Measurements from ENCODE around the gene DOK7. TPM values are rescaled to one million over a fixed set of nuclear protein-coding genes. Genes with fewer than 3 reads are reported as not detected.
A peak's percentile ranks its signal among the peaks of the same experiment; 100 is the strongest.

The DOK7 gene
- total and polyA plus RNA-seq, 9 donors = 0.19 to 33.4 (median 2.2) TPM; not detected in 3

GRCh38 chr4:3442460-3442958 lies 20.6 kb upstream of the DOK7 start:
- TF ChIP-seq POLR2A (IDR thresholded peaks at IDR 0.05) (no peak), EP300 (IDR thresholded peaks at IDR 0.05) (no peak), CTCF (IDR thresholded peaks at IDR 0.05) (no peak)
- Histone ChIP-seq H3K9me3 (no peaks in the 10 kb centered on the region), H3K36me3 (no peaks in the 10 kb centered on the region), H3K4me1 (ENCODE audit: insufficient read depth) (peaks cover 3% of the 10 kb centered on the region), H3K4me3 (no peak overlapping the region), H3K27me3 (no peaks in the 10 kb centered on the region), H3K27ac (no peak overlapping the region)
- 67 to 78% (median 77%) methylated on average over 11 to 14 of the region's 14 CpGs for WGBS, 3 donors
- intact Hi-C loops (cut with DNase I) = loop anchor here in 3 of 4 donors (5.0 to 10.0 kb wide), 4 partner anchors 98 to 338 kb away; no protein-coding TSS in a partner anchor
- peak in 1 of 5 donors; percentile 14 for DNase-seq

GRCh38 chr4:3442959-3443749 lies 20.0 kb upstream of the DOK7 start:
- peak; percentile 93 to 96 (median 95) for TF ChIP-seq CTCF (IDR thresholded peaks at IDR 0.05)
- TF ChIP-seq POLR2A (IDR thresholded peaks at IDR 0.05) = no peak
- no peaks in the 10 kb centered on the region for H3K27me3 ChIP-seq
- H3K27ac ChIP-seq = no peak overlapping the region
- whole genome bisulfite sequencing, 3 donors = 29 to 44% (median 30%) methylated on average over 26 to 36 of the region's 36 CpGs
- no peaks in the 10 kb centered on the region for H3K9me3 ChIP-seq
- DNase-seq = peak in 4 of 5 donors; percentile 54 to 73 (median 64)
- no peaks in the 10 kb centered on the region for H3K36me3 ChIP-seq
- peaks cover 3% of the 10 kb centered on the region for H3K4me1 ChIP-seq (ENCODE audit: insufficient read depth)
- intact Hi-C loops (cut with DNase I) = loop anchor here in 3 of 4 donors (5.0 to 10.0 kb wide), 4 partner anchors 98 to 338 kb away; no protein-coding TSS in a partner anchor
- H3K4me3 ChIP-seq = no peak overlapping the region

DNA sequence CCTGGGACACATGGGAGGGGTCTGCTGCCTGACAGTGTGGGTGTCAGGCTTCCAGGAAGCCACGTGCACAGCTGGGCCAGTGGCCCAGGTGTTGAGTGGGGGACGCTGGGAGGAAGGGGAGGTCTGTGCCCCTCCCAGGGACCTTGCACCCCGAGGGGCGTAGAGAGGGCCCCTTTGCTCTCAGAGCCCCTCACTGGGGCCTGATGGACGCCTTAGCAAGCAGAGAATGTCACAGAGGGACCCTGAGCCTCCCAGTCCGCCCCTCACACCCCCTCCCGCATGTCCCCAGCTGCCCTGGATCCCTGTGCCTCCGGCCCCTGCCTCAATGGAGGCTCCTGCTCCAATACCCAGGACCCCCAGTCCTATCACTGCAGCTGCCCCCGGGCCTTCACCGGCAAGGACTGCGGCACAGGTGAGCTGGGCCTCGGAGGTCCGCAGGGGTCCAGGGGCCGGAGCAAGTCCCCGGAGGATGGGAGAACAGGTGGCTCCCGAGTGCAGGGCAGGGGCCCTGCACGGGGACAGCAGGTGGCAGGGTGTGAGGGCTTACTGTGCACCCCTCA lies 19.3 kb upstream of the DOK7 start:
- H3K36me3 ChIP-seq = no peaks in the 10 kb centered on the region
- no peaks in the 10 kb centered on the region for H3K9me3 ChIP-seq
- intact Hi-C loops (cut with DNase I) = loop anchor here in 3 of 4 donors (2.0 to 10.0 kb wide), 5 partner anchors 99 to 339 kb away; no protein-coding TSS in a partner anchor
- H3K27ac ChIP-seq = no peak overlapping the region
- H3K4me3 ChIP-seq = no peak overlapping the region
- TF ChIP-seq POLR2A (IDR thresholded peaks at IDR 0.05) (no peak), EP300 (IDR thresholded peaks at IDR 0.05) (no peak), CTCF (IDR thresholded peaks at IDR 0.05) (peak in 1 of 3 donors; percentile 12)
- no peaks in the 10 kb centered on the region for H3K4me1 ChIP-seq (ENCODE audit: insufficient read depth)
- WGBS, 3 donors = 58% methylated on average over 17 of the region's 17 CpGs
- DNase-seq = peak in 1 of 5 donors; percentile 23
- H3K27me3 ChIP-seq = no peaks in the 10 kb centered on the region

DNA sequence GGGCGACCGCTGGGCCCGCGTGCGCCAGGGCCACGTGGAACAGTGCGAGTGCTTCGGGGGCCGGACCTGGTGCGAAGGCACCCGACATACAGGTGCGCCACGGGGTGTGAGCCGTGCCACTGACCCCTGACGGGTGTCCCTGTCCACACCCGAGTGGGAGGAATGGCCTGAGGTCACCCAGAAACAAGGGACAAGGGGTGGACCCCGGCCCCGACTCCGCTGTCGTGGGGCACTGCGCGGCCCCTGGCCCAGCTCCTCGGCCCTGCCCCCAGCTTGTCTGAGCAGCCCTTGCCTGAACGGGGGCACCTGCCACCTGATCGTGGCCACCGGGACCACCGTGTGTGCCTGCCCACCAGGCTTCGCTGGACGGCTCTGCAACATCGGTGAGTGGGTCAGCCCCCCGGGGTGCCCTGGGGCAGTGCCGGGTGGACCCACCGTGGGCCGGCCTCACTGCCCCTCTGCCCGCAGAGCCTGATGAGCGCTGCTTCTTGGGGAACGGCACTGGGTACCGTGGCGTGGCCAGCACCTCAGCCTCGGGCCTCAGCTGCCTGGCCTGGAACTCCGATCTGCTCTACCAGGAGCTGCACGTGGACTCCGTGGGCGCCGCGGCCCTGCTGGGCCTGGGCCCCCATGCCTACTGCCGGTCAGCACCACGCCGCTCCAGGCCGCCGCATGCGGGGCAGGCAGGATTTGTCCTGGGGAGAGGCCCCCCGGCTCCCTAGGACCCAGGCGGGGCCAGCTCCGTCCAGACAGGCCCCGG lies 18.6 kb upstream of the DOK7 start:
- H3K9me3 ChIP-seq = no peaks in the 10 kb centered on the region
- H3K27ac ChIP-seq = no peak overlapping the region
- no peak for TF ChIP-seq POLR2A (IDR thresholded peaks at IDR 0.05)
- TF ChIP-seq CTCF (IDR thresholded peaks at IDR 0.05) = no peak
- no peak for TF ChIP-seq EP300 (IDR thresholded peaks at IDR 0.05)
- DNase-seq = peak in 1 of 5 donors; percentile 21
- no peaks in the 10 kb centered on the region for H3K36me3 ChIP-seq
- 87 to 90% (median 89%) methylated on average over 51 to 56 of the region's 56 CpGs for WGBS, 3 donors
- no peaks in the 10 kb centered on the region for H3K4me1 ChIP-seq (ENCODE audit: insufficient read depth)
- H3K4me3 ChIP-seq = no peak overlapping the region
- no peaks in the 10 kb centered on the region for H3K27me3 ChIP-seq
- intact Hi-C loops (cut with DNase I) = loop anchor here (2.0 to 10.0 kb wide), 5 partner anchors 100 to 340 kb away; no protein-coding TSS in a partner anchor
